Osteocyte (in vitro differentiated cells): ENCODE data around the gene DDX1. TPM values are rescaled to one million over a fixed set of nuclear protein-coding genes. Genes with fewer than 3 reads are reported as not detected.

Source experiments
- DNase-seq: peaks from one replicate; pipeline ENCODE4 v3.0.0; 2021; ENCODE audit warnings: mixed read lengths; ENCODE audit not compliant: unreplicated experiment; ENCODE audit errors: extremely low spot score
- H3K27ac Mint-ChIP-seq: one replicate; pipeline ENCODE4 v1.8.0; 2021; ENCODE audit warnings: mild to moderate bottlenecking, mixed read lengths; ENCODE audit not compliant: unreplicated experiment
- H3K27me3 Mint-ChIP-seq: one replicate; pipeline ENCODE4 v1.8.0; 2021; ENCODE audit warnings: mixed read lengths; ENCODE audit not compliant: unreplicated experiment
- H3K36me3 Mint-ChIP-seq: one replicate; pipeline ENCODE4 v1.8.0; 2021; ENCODE audit warnings: mixed read lengths; ENCODE audit not compliant: unreplicated experiment
- H3K4me1 Mint-ChIP-seq: one replicate; pipeline ENCODE4 v1.8.0; 2021; ENCODE audit warnings: mixed read lengths; ENCODE audit not compliant: unreplicated experiment
- H3K4me3 Mint-ChIP-seq: one replicate; pipeline ENCODE4 v1.8.0; 2021; ENCODE audit warnings: mild to moderate bottlenecking, moderate library complexity, mixed read lengths; ENCODE audit not compliant: unreplicated experiment
- H3K9me3 Mint-ChIP-seq: one replicate; pipeline ENCODE4 v1.8.0; 2021; ENCODE audit warnings: mixed read lengths; ENCODE audit not compliant: unreplicated experiment
- CTCF ChIP-seq: fragments of 200-600 bp; sonication (generic); IDR thresholded peaks from 2 replicates; pipeline ENCODE4 v1.5.0; 2021; ENCODE audit warnings: antibody characterized with exemption, mild to moderate bottlenecking, moderate library complexity
- total RNA-seq: library from RNA; stranded (reverse); gene quantifications from 2 replicates; pipeline ENCODE4 v1.2.1, GENCODE V29; 2021

DDX1 gene
- total RNA-seq, 1 donor from 2014 or later = 90.7 TPM

- Mint-ChIP-seq H3K4me3 (no peak overlapping the region), H3K9me3 (no peaks in the 10 kb centered on the region), H3K27ac (no peak overlapping the region), H3K4me1 (peaks cover 14% of the 10 kb centered on the region), H3K36me3 (no peaks in the 10 kb centered on the region), H3K27me3 (peaks cover 15% of the 10 kb centered on the region)
- TF ChIP-seq CTCF = no peak
- no peak for DNase-seq
Observed at GRCh38 chr2:15672961-15673918, 81.6 kb downstream of the DDX1 start.

- no peaks in the 10 kb centered on the region for H3K36me3 Mint-ChIP-seq
- no peak overlapping the region for H3K27ac Mint-ChIP-seq
- H3K4me3 Mint-ChIP-seq = no peak overlapping the region
- no peaks in the 10 kb centered on the region for H3K9me3 Mint-ChIP-seq
- peaks cover 8% of the 10 kb centered on the region for H3K4me1 Mint-ChIP-seq
- H3K27me3 Mint-ChIP-seq = peaks cover 12% of the 10 kb centered on the region
- no peak for DNase-seq
- TF ChIP-seq CTCF = no peak
Observed at GRCh38 chr2:15673919-15674636, 82.4 kb downstream of the DDX1 start.

- Mint-ChIP-seq H3K9me3 (peaks cover 3% of the 10 kb centered on the region), H3K4me1 (peaks cover 6% of the 10 kb centered on the region), H3K27me3 (peaks cover 12% of the 10 kb centered on the region), H3K27ac (no peak overlapping the region), H3K36me3 (no peaks in the 10 kb centered on the region), H3K4me3 (no peak overlapping the region)
- DNase-seq = no peak
- no peak for TF ChIP-seq CTCF
Observed at GRCh38 chr2:15674637-15675455, 83.2 kb downstream of the DDX1 start.

- TF ChIP-seq CTCF = no peak
- Mint-ChIP-seq H3K27ac (no peak overlapping the region), H3K4me3 (no peak overlapping the region), H3K27me3 (peaks cover 12% of the 10 kb centered on the region), H3K9me3 (peaks cover 3% of the 10 kb centered on the region), H3K4me1 (peaks cover 6% of the 10 kb centered on the region), H3K36me3 (no peaks in the 10 kb centered on the region)
- DNase-seq = no peak
Observed at GRCh38 chr2:15675456-15676195, 84.0 kb downstream of the DDX1 start.
